ENCODE data around the gene GSTM4. TPM values are rescaled to one million over a fixed set of nuclear protein-coding genes. Genes with fewer than 3 reads are reported as not detected.

Gene GSTM4
- total and polyA plus RNA-seq, 2 experiments from 2014 or later = 53.5 to 134 TPM

DNA sequence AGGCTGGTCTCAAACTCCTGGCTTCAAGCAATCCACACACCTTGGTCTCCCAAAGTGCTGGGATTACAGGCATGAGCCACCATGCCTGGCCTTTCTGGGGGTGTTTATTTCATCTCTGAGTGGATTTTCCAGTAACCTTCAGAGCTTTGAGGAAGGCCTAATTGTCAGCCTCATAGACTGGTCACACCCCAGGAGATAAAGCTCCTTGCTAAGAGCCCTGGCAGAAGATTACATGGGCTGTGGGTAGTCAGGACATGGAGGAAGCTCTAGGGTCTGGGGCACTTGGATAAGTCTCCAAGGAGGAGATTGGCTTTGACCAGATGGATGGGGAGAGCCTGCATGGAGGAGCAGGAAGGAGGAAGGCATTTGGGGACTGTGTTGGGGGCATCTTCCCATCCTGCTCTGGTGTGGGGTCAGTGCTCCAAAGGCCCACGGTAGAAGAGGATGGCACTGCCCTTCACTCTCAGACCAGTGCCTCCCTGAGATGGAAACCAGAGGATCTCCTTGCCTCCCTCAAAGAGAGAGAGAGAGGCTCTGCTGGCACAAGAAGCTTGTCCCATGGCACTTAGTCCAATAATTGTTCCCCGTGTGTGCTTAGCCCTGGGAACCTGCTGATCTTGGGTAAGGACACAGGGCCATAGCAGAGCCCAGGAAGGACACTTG is 14.7 kb upstream of the GSTM4 start:
- peaks cover 7% of the 10 kb centered on the region for H3K27me3 ChIP-seq
- TF ChIP-seq, protein P1, sequence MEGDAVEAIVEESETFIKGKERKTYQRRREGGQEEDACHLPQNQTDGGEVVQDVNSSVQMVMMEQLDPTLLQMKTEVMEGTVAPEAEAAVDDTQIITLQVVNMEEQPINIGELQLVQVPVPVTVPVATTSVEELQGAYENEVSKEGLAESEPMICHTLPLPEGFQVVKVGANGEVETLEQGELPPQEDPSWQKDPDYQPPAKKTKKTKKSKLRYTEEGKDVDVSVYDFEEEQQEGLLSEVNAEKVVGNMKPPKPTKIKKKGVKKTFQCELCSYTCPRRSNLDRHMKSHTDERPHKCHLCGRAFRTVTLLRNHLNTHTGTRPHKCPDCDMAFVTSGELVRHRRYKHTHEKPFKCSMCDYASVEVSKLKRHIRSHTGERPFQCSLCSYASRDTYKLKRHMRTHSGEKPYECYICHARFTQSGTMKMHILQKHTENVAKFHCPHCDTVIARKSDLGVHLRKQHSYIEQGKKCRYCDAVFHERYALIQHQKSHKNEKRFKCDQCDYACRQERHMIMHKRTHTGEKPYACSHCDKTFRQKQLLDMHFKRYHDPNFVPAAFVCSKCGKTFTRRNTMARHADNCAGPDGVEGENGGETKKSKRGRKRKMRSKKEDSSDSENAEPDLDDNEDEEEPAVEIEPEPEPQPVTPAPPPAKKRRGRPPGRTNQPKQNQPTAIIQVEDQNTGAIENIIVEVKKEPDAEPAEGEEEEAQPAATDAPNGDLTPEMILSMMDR (IDR thresholded peaks at IDR 0.05; ENCODE audit: low read depth, low read length) = no peak
- H3K4me3 ChIP-seq = no peak overlapping the region
- no peak overlapping the region for H3K27ac ChIP-seq
- H3K4me1 ChIP-seq (ENCODE audit: low read depth) = peaks cover 2% of the 10 kb centered on the region
- no peak for DNase-seq (ENCODE audit: low read depth in 1 of 2, low spot score in 1 of 2)
- no peaks in the 10 kb centered on the region for H3K36me3 ChIP-seq
- no peaks in the 10 kb centered on the region for H3K9me3 ChIP-seq (ENCODE audit: low read depth)

DNA sequence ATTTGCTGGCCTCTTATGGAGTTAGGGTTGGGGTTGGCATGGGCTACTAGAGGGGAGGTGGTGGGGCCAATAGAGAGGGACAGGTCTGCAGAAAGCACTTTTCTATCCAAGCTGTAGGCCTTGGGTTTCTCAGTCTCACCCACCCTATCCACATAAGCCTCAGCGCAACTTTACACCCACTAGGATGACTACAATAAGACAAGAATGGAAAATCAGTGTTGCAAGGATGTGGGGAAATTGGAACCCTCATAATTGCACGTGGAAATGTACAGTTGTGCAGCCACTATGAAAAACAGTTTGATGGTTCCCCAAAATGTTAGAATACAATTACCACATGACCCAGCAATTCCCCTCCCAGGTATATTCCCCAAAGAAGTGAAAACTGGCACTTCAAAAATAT is 14.0 kb upstream of the GSTM4 start:
- H3K4me3 ChIP-seq = no peak overlapping the region
- TF ChIP-seq, protein P1 (IDR thresholded peaks at IDR 0.05; ENCODE audit: low read depth, low read length) = no peak
- H3K27ac ChIP-seq = no peak overlapping the region
- no peaks in the 10 kb centered on the region for H3K9me3 ChIP-seq (ENCODE audit: low read depth)
- H3K36me3 ChIP-seq = no peaks in the 10 kb centered on the region
- H3K27me3 ChIP-seq = peaks cover 7% of the 10 kb centered on the region
- no peaks in the 10 kb centered on the region for H3K4me1 ChIP-seq (ENCODE audit: low read depth)
- no peak for DNase-seq (ENCODE audit: low read depth in 1 of 2, low spot score in 1 of 2)

DNA sequence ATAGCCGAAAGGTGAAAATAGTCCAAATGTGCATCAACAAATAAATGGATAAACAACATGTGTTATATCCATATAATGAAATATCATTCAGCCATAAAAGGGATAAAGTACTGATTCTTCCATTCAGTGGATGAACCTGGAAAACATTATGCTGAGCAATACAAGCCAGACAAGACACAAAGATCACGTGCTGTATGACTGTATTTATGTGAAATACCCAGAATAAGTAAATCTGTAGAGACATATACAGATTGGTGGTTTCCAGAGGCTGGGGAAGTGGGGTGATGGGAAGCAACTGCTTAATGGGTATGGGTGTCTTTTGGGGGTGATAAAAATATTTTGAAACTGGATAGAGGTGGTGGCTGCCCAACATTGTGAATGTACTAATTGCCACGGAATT is 13.3 kb upstream of the GSTM4 start:
- no peak for DNase-seq (ENCODE audit: low read depth in 1 of 2, low spot score in 1 of 2)
- Histone ChIP-seq H3K36me3 (no peaks in the 10 kb centered on the region), H3K9me3 (ENCODE audit: low read depth) (no peaks in the 10 kb centered on the region), H3K4me3 (no peak overlapping the region), H3K27ac (no peak overlapping the region), H3K27me3 (peaks cover 7% of the 10 kb centered on the region), H3K4me1 (ENCODE audit: low read depth) (no peaks in the 10 kb centered on the region)
- TF ChIP-seq, protein P1 (IDR thresholded peaks at IDR 0.05; ENCODE audit: low read depth, low read length) = no peak

DNA sequence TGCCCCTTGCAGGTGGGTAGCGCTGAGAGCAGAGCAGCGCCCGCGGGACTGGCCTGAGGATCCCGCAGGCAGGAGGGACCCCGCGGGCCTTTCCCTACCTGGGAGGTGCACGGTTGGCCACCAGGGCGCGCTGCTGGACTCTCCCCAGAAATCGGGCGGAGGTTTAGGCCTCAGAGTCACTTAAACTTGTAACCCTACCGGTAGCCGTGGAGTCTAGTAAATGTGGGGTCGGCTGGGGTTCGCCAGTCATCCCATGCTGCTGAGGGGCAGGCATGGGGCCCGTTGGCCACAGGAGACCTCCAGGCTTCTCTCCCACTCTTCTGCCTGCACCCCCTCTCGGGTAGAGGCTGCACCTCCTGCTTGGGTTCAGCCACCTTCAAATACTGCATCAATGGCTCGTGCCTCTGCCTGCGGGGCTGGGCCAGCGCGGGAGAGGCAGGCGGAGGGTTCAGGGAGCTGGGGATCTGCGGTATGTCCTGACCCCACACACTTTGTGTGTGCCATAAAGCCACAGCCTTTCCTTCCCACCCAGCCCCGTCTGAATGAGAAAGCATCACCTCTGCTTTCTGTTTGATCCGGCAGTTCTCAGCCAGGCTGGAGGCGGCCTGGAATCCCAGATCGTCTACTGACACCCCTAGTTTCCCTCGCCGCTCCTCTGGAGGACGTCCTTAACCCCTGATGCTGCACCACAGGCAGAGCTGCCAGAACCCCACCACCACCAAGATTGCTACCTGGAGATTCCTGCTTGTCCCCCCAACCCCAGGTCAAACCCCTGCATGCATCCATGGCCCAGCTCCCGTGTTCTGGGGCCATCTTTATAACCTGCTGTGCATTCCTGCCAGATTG is 12.3 kb upstream of the GSTM4 start:
- no peaks in the 10 kb centered on the region for H3K4me1 ChIP-seq (ENCODE audit: low read depth)
- H3K4me3 ChIP-seq = no peak overlapping the region
- no peaks in the 10 kb centered on the region for H3K9me3 ChIP-seq (ENCODE audit: low read depth)
- no peaks in the 10 kb centered on the region for H3K36me3 ChIP-seq
- TF ChIP-seq, protein P1 (IDR thresholded peaks at IDR 0.05; ENCODE audit: low read depth, low read length) = peak; percentile 94
- peaks cover 7% of the 10 kb centered on the region for H3K27me3 ChIP-seq
- no peak overlapping the region for H3K27ac ChIP-seq
- peak; percentile 80 to 90 for DNase-seq (ENCODE audit: low read depth in 1 of 2, low spot score in 1 of 2)

DNA sequence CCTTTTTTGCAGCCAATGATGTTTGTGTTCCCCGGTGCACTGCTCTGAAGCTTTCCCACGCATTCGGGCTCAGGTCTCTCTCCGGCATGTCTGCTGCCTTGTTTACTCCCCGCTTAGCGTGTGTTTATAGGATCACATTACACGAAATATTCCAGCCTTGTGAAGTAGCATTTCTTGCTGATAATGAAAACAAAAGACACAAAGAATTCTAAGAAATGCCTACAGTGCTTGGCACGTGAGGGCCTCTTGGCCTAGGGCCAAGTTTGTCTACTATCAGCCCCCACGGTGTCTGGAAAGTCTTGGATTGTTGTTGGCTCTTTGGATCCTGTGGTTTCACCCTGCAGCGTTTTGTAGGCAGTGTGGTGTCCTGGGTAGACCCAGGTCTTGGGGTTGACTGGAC is 11.2 kb upstream of the GSTM4 start:
- TF ChIP-seq, protein P1 (IDR thresholded peaks at IDR 0.05; ENCODE audit: low read depth, low read length) = no peak
- no peak for DNase-seq (ENCODE audit: low read depth in 1 of 2, low spot score in 1 of 2)
- no peaks in the 10 kb centered on the region for H3K4me1 ChIP-seq (ENCODE audit: low read depth)
- H3K36me3 ChIP-seq = no peaks in the 10 kb centered on the region
- H3K27ac ChIP-seq = no peak overlapping the region
- no peak overlapping the region for H3K4me3 ChIP-seq
- peaks cover 7% of the 10 kb centered on the region for H3K27me3 ChIP-seq
- no peaks in the 10 kb centered on the region for H3K9me3 ChIP-seq (ENCODE audit: low read depth)

All from cardiac muscle cell (in vitro differentiated cells and primary cell).